Neuronal stem cell (in vitro differentiated cells): ENCODE data around the gene PAOX.

Source experiments
- DNase-seq: peaks from one replicate; pipeline ENCODE4 v3.0.0-alpha.2; 2013; ENCODE audit warnings: low spot score
- H2AFZ ChIP-seq: one replicate; pipeline ENCODE4 v1.6.1; 2013; ENCODE audit warnings: mild to moderate bottlenecking, low read length, inconsistent platforms
- H2AK5ac ChIP-seq: 2 replicates; pipeline ENCODE4 v1.6.1; 2013; ENCODE audit warnings: low read depth, mild to moderate bottlenecking, inconsistent platforms, low read length, moderate library complexity, mixed read lengths
- H2BK120ac ChIP-seq: 2 replicates; pipeline ENCODE4 v1.6.1; 2013; ENCODE audit warnings: low read depth, mild to moderate bottlenecking, inconsistent platforms, low read length, moderate library complexity, mixed read lengths
- H2BK12ac ChIP-seq: one replicate; pipeline ENCODE4 v1.6.1; 2013; ENCODE audit warnings: low read length, inconsistent platforms
- H2BK15ac ChIP-seq: 2 replicates; pipeline ENCODE4 v1.6.1; 2013; ENCODE audit warnings: mild to moderate bottlenecking, low read length, inconsistent platforms, mixed read lengths
- H2BK5ac ChIP-seq: one replicate; pipeline ENCODE4 v1.6.1; 2013; ENCODE audit warnings: inconsistent platforms, mild to moderate bottlenecking, low read length, moderate library complexity
- H3K14ac ChIP-seq: one replicate; pipeline ENCODE4 v1.6.1; 2013; ENCODE audit warnings: low read length, inconsistent platforms
- H3K18ac ChIP-seq: 2 replicates; pipeline ENCODE4 v1.6.1; 2013; ENCODE audit warnings: low read length, inconsistent platforms
- H3K23ac ChIP-seq: 2 replicates; pipeline ENCODE4 v1.6.1; 2013; ENCODE audit warnings: low read depth, mild to moderate bottlenecking, mixed read lengths, low read length, inconsistent platforms; ENCODE audit not compliant: poor library complexity
- H3K27ac ChIP-seq: replicated peaks from 3 replicates; pipeline ENCODE4 v1.5.1; 2013; ENCODE audit warnings: low read length, inconsistent platforms
- H3K27me3 ChIP-seq, 3 experiments: 2 replicates each; pipeline ENCODE4 v1.6.1; 2013; ENCODE audit warnings: low read length in 3 of 3, mild to moderate bottlenecking in 2 of 3, inconsistent platforms in 1 of 3, low read depth in 1 of 3, mixed read lengths in 1 of 3, moderate library complexity in 1 of 3; ENCODE audit not compliant: control insufficient read depth in 3 of 3, insufficient read depth in 3 of 3
- H3K36me3 ChIP-seq, 2 donors: replicated peaks in 1 of 2; 2 replicates each; pipeline ENCODE4 v1.6.1; 2013; ENCODE audit warnings: low read length in 2 of 2; ENCODE audit not compliant: control insufficient read depth in 2 of 2, insufficient read depth in 2 of 2
- H3K4ac ChIP-seq: 2 replicates; pipeline ENCODE4 v1.6.1; 2013; ENCODE audit warnings: inconsistent platforms, mild to moderate bottlenecking, low read length, moderate library complexity
- H3K4me1 ChIP-seq, 2 donors: 1 replicate in 1 of 2; 2 replicates in 1 of 2; pipeline ENCODE4 v1.6.1; 2013; ENCODE audit warnings: low read length in 2 of 2, low read depth in 1 of 2; ENCODE audit not compliant: control insufficient read depth in 2 of 2, insufficient read depth in 1 of 2
- H3K4me2 ChIP-seq: one replicate; pipeline ENCODE4 v1.6.1; 2013; ENCODE audit warnings: mild to moderate bottlenecking, low read length, inconsistent platforms; ENCODE audit not compliant: insufficient read depth, poor library complexity, severe bottlenecking
- H3K4me3 ChIP-seq, 2 donors: 2 replicates each; pipeline ENCODE4 v1.5.1; 2013; ENCODE audit warnings: low read length in 2 of 2, mild to moderate bottlenecking in 2 of 2, inconsistent platforms in 1 of 2, moderate library complexity in 1 of 2
- H3K79me1 ChIP-seq: one replicate; pipeline ENCODE4 v1.6.1; 2013; ENCODE audit warnings: low read depth, mild to moderate bottlenecking, inconsistent platforms, low read length, moderate library complexity
- H3K9ac ChIP-seq: one replicate; pipeline ENCODE4 v1.6.1; 2013; ENCODE audit warnings: mild to moderate bottlenecking, low read depth, low read length, inconsistent platforms; ENCODE audit not compliant: poor library complexity
- H3K9me3 ChIP-seq, 2 donors: replicated peaks in 1 of 2; 2 replicates each; pipeline versions ENCODE3 to v1.6.1; 2013; ENCODE audit warnings: low read length in 2 of 2, mild to moderate bottlenecking in 2 of 2, inconsistent platforms in 1 of 2, low read depth in 1 of 2, mixed read lengths in 1 of 2, moderate library complexity in 1 of 2; ENCODE audit not compliant: control insufficient read depth in 2 of 2, insufficient read depth in 1 of 2
- H4K8ac ChIP-seq: one replicate; pipeline ENCODE4 v1.6.1; 2013; ENCODE audit warnings: low read depth, mild to moderate bottlenecking, inconsistent platforms, low read length, moderate library complexity
- H4K91ac ChIP-seq: one replicate; pipeline ENCODE4 v1.6.1; 2013; ENCODE audit warnings: low read length, low read depth, mild to moderate bottlenecking, inconsistent platforms; ENCODE audit not compliant: poor library complexity
- WGBS, 2 donors: extraction: QIAGEN DNeasy Blood & Tissue Kit; methylation state at CpG; one replicate each; pipeline ENCODE4 v1.1.7; 2013; ENCODE audit warnings: missing lambda C conversion rate in 2 of 2, mixed read lengths in 1 of 2; ENCODE audit not compliant: insufficient read length in 2 of 2, insufficient replicate concordance in 1 of 2; ENCODE audit errors: extremely low coverage in 2 of 2; 5-methylcytosine and 5-hydroxymethylcytosine counted together

Gene PAOX

DNA sequence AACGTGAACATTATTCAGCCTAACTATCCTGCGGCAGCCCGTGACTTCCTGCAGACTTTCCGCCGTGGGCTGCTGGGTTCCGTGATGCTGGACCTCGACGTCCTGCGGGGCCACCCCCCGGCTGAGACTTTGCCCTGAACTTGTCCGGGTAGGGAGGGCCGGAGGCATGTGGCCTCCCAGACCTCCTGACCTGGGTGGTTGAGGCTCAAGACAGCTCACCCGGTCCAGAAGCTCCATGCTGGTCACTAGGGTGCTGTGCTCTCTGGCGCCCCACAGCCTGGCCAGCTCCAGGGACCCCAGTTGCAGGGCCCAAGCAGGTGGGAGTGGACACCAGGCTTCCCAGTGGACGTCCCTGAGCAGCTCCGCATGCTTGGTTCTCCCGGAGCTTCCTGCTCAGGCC is 41.0 kb downstream of the PAOX start:
- no peak overlapping the region for H3K27ac ChIP-seq
- H3K23ac ChIP-seq, result no peak overlapping the region
- no peak overlapping the region for H2AFZ ChIP-seq
- no peak overlapping the region for H2BK12ac ChIP-seq
- no peak overlapping the region for H2AK5ac ChIP-seq
- H3K18ac ChIP-seq, result no peak overlapping the region
- no peak overlapping the region for H3K9ac ChIP-seq
- no CpG with 5 or more reads among the region's 17 CpGs for WGBS, 2 donors
- H3K14ac ChIP-seq, result no peak overlapping the region
- H4K8ac ChIP-seq, result no peak overlapping the region
- peaks cover 4 to 10% of the 10 kb centered on the region in 2 donors for H3K9me3 ChIP-seq
- no peak overlapping the region for H2BK5ac ChIP-seq
- no peak overlapping the region for H2BK15ac ChIP-seq
- H3K4me3 ChIP-seq, result peak overlapping the region in 1 of 2 donors; percentile 27
- H2BK120ac ChIP-seq, result no peak overlapping the region
- H3K27me3 ChIP-seq, result peaks cover 0 to 6% (median 0%) of the 10 kb centered on the region in 3 experiments
- peaks cover 2% of the 10 kb centered on the region for H3K79me1 ChIP-seq
- DNase-seq, result no peak
- no peak overlapping the region for H3K4ac ChIP-seq
- no peak overlapping the region for H4K91ac ChIP-seq
- no peaks in the 10 kb centered on the region for H3K4me1 ChIP-seq
- no peak overlapping the region for H3K4me2 ChIP-seq
- peaks cover 22 to 47% of the 10 kb centered on the region in 2 donors for H3K36me3 ChIP-seq

DNA sequence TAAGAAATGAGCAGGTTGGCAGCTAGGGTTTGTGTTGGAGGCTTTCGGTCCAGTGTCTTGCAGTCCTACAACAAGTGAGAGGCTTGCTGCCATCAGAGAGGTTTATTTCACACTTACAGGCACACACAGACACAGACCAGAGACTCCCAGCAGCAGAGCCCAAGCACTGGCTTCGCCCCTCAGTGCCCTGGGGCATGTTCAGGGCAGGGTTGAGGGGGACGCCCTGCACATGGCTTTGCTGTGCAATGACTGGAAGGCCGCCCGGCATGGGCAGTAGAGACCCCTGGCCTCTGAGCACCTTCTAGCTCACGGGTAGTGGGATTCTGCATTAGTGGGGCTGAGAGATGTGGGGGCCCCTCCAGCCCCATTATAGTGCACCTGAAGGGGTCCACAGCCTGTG is 41.5 kb downstream of the PAOX start:
- Histone ChIP-seq H3K14ac (no peak overlapping the region), H3K4me2 (no peak overlapping the region), H3K36me3 (peaks cover 16 to 41% of the 10 kb centered on the region in 2 donors), H3K4me1 (no peaks in the 10 kb centered on the region), H3K4me3 (no peak overlapping the region), H2BK12ac (no peak overlapping the region), H2BK120ac (no peak overlapping the region), H4K8ac (no peak overlapping the region), H2BK15ac (no peak overlapping the region), H4K91ac (no peak overlapping the region), H3K9ac (no peak overlapping the region), H3K23ac (no peak overlapping the region), H3K27ac (no peak overlapping the region), H3K9me3 (peaks cover 2 to 5% of the 10 kb centered on the region in 2 donors), H2BK5ac (no peak overlapping the region), H3K18ac (no peak overlapping the region), H3K79me1 (peaks cover 2% of the 10 kb centered on the region), H3K4ac (no peak overlapping the region), H3K27me3 (peaks cover 0 to 6% (median 0%) of the 10 kb centered on the region in 3 experiments), H2AK5ac (no peak overlapping the region), H2AFZ (no peak overlapping the region)
- whole genome bisulfite sequencing, 2 donors, result no CpG with 5 or more reads among the region's 6 CpGs
- DNase-seq, result no peak

DNA sequence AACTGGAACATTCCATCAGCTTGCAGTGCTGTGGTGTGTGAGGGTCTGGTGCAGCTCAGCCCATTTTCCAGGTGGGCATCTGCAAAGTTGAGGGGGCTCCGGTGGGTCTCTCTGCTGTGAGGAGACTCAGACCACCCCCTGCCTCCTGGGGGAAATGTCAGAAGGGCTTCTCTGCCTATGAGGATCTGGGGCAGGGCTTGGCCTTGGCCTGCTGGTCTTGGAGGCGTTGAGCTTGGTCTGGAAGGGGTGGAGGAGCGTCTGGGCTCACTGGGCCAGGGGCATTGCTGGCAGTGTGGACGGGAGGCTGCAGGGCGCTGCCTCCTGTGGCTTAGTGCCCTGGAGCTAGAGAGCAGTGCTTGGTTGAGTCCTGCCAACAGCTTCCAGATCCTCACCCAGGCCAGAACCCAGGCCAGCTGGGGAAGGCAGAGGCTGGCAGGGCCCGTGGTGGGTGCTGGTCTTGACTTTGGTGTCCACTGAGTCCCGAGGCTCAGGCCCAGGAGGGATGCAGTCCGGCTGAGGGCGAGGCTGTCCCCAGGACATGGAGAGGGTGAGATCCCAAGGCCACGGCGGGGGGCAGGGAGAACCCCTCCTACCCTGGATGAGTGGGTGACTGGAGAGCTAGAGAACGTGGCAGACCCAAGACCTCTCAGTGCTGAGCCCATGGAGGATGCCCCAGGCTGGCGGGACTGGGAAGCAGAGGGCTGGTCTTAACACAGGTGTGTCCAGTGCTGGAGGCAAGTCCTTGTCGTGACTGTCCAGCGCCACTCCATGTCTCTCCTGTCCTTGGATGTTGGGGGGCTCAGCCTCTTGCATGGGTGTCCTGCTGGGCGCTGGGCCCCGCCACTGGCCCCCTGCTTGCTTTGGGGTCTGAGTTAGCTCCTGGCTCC is 42.5 kb downstream of the PAOX start:
- peak overlapping the region; percentile 22 for H3K23ac ChIP-seq
- H2BK120ac ChIP-seq, result no peak overlapping the region
- no CpG with 5 or more reads among the region's 17 CpGs for WGBS, 2 donors

DNA sequence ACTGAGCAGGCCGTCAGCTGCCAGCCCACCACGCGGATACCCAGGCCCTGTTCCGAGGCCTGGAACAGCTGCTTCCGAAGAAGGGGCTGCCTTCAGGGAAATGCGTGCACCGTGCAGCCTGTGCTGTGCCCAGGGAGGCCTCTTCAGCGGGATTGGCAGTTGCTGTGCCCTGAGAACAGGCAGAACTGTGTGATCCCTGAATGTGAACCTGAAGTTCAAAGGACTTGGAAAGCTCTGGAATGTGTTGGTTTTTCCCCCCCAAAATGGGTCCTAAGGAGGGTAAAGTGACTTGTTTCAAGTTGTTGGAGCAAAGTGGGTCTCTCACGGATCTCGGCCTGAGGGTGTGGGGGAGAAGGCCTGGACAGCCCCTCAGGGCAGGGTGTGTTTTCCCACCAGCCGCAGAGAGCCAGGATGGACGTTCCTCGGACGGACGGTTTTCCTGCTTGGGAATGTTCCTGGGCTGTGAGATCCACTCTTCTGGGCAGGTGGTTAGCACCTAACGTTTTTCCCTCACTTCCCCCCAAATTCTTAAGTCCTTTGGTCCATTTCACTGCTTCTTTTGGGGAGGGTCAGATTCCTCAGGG is 43.3 kb downstream of the PAOX start:
- no peak overlapping the region for H3K4me2 ChIP-seq
- H3K9ac ChIP-seq, result peak overlapping the region; percentile 7
- no peak overlapping the region for H4K91ac ChIP-seq
- H3K4me1 ChIP-seq, result no peaks in the 10 kb centered on the region
- H3K79me1 ChIP-seq, result peaks cover 2% of the 10 kb centered on the region
- no peak overlapping the region for H3K14ac ChIP-seq
- H3K18ac ChIP-seq, result peak overlapping the region; percentile 12
- no peak overlapping the region for H2BK15ac ChIP-seq
- peaks cover 0 to 6% (median 0%) of the 10 kb centered on the region in 3 experiments for H3K27me3 ChIP-seq
- no peak overlapping the region for H3K4me3 ChIP-seq
- H2BK120ac ChIP-seq, result no peak overlapping the region
- H3K36me3 ChIP-seq, result peaks cover 15 to 35% of the 10 kb centered on the region in 2 donors
- H3K27ac ChIP-seq, result no peak overlapping the region
- H2AK5ac ChIP-seq, result no peak overlapping the region
- no peak overlapping the region for H3K23ac ChIP-seq
- H4K8ac ChIP-seq, result no peak overlapping the region
- WGBS, 2 donors, result no CpG with 5 or more reads among the region's 16 CpGs
- H2BK5ac ChIP-seq, result no peak overlapping the region
- no peak overlapping the region for H2BK12ac ChIP-seq
- no peak overlapping the region for H3K4ac ChIP-seq
- no peaks in the 10 kb centered on the region for H3K9me3 ChIP-seq
- no peak overlapping the region for H2AFZ ChIP-seq
- no peak for DNase-seq

More for the DNA sequence above, 42.5 kb downstream of the PAOX start:
- Histone ChIP-seq H4K91ac (no peak overlapping the region), H3K9ac (peak overlapping the region; percentile 7), H3K4me1 (no peaks in the 10 kb centered on the region), H3K27ac (no peak overlapping the region), H3K9me3 (no peaks in the 10 kb centered on the region), H3K36me3 (peaks cover 15 to 35% of the 10 kb centered on the region in 2 donors), H4K8ac (no peak overlapping the region), H3K18ac (peak overlapping the region; percentile 12), H2BK12ac (no peak overlapping the region), H2BK5ac (no peak overlapping the region), H3K4ac (no peak overlapping the region), H3K27me3 (peaks cover 0 to 6% (median 0%) of the 10 kb centered on the region in 3 experiments), H2AFZ (no peak overlapping the region), H3K79me1 (peaks cover 2% of the 10 kb centered on the region), H3K14ac (no peak overlapping the region), H3K4me2 (no peak overlapping the region), H3K4me3 (no peak overlapping the region), H2BK15ac (no peak overlapping the region), H2AK5ac (no peak overlapping the region)
- DNase-seq, result no peak
